ENCODE measurements around the gene WDR11.
A peak's percentile ranks its signal among the peaks of the same experiment; 100 is the strongest.

Gene WDR11, protein sequence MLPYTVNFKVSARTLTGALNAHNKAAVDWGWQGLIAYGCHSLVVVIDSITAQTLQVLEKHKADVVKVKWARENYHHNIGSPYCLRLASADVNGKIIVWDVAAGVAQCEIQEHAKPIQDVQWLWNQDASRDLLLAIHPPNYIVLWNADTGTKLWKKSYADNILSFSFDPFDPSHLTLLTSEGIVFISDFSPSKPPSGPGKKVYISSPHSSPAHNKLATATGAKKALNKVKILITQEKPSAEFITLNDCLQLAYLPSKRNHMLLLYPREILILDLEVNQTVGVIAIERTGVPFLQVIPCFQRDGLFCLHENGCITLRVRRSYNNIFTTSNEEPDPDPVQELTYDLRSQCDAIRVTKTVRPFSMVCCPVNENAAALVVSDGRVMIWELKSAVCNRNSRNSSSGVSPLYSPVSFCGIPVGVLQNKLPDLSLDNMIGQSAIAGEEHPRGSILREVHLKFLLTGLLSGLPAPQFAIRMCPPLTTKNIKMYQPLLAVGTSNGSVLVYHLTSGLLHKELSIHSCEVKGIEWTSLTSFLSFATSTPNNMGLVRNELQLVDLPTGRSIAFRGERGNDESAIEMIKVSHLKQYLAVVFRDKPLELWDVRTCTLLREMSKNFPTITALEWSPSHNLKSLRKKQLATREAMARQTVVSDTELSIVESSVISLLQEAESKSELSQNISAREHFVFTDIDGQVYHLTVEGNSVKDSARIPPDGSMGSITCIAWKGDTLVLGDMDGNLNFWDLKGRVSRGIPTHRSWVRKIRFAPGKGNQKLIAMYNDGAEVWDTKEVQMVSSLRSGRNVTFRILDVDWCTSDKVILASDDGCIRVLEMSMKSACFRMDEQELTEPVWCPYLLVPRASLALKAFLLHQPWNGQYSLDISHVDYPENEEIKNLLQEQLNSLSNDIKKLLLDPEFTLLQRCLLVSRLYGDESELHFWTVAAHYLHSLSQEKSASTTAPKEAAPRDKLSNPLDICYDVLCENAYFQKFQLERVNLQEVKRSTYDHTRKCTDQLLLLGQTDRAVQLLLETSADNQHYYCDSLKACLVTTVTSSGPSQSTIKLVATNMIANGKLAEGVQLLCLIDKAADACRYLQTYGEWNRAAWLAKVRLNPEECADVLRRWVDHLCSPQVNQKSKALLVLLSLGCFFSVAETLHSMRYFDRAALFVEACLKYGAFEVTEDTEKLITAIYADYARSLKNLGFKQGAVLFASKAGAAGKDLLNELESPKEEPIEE

GRCh38 chr10:120850911-120851865 lies at the start of gene WDR11:
TSS of gene WDR11 (plus strand) at chr10:120851362. CDS start at chr10:120851421, 59 bp downstream.
- DNase-seq (ENCODE audit: low read depth) = peak; percentile 49

DNA sequence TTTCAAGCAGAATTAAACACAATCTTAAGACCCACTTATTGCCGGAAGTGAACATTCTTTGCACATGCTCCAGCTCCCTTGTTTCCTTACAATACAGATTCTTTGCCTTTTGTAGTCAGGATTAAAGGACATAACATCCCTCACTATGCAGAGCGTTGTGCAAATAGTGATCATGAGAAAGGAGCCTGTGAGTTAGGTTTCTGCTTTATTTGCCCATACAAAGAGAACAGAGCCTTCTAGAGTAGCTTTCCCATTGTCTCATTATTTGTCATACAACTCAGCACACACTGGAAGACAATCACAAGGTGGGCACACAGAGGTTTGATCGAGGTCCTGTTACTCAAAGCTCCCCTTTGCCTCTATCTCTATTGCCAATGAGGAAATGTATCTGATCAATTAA lies 48.2 kb upstream of the WDR11 start:
- no peak for DNase-seq (ENCODE audit: low read depth)

GRCh38 chr10:120803972-120804371 lies 47.2 kb upstream of the WDR11 start:
- DNase-seq (ENCODE audit: low read depth) = no peak

GRCh38 chr10:120805014-120805812 lies 45.9 kb upstream of the WDR11 start:
- no peak for DNase-seq (ENCODE audit: low read depth)

DNA sequence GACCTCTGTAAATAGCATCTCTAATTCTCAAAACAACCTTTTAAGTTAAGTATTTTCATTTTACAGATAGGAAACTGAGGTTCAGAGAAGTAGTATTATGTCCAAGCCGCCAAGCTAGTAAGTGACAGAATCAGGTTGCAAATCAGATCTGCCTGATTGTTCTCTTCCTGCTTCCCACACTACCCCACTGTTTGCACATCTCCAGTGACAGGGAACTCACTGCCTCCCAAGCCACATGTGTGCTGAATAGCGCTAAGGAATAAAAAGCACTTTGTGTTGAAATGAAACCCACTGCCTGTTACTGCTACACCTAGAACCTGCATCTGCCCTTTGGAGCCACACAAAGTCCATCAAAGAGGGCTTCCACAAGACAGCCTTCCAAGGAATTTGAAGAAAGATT lies 45.1 kb upstream of the WDR11 start:
- no peak for DNase-seq (ENCODE audit: low read depth)

- no peak for DNase-seq (ENCODE audit: low read depth)
These were observed 40.9 kb upstream of the WDR11 start for GRCh38 chr10:120810298-120810697.

- no peak for DNase-seq (ENCODE audit: low read depth)
These were observed 38.1 kb upstream of the WDR11 start for GRCh38 chr10:120813085-120813484.

- no peak for DNase-seq (ENCODE audit: low read depth)
These were observed 32.9 kb upstream of the WDR11 start for GRCh38 chr10:120818301-120818700.

GRCh38 chr10:120819366-120819765 lies 31.8 kb upstream of the WDR11 start:
- DNase-seq (ENCODE audit: low read depth) = no peak

DNA sequence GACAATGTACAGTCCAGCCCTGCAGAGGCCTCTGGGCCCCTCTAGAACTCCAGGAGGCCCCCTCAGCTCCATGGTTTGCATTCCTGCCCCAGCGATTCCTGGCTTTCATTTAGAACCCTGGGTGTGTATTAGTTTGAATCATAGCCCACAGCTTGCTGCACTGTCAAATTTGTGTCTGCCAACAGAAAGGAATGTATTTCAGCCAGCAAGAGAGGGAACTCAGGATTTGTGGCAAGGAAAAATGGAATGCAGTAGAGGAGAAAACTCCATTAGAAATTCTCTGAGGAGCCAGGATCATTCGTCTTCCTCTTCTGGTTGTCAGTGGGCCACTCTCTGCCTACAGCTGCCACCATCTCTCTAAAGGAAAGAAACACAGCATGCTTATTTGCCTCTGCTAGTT lies 27.9 kb upstream of the WDR11 start:
- no peak for DNase-seq (ENCODE audit: low read depth)

DNA sequence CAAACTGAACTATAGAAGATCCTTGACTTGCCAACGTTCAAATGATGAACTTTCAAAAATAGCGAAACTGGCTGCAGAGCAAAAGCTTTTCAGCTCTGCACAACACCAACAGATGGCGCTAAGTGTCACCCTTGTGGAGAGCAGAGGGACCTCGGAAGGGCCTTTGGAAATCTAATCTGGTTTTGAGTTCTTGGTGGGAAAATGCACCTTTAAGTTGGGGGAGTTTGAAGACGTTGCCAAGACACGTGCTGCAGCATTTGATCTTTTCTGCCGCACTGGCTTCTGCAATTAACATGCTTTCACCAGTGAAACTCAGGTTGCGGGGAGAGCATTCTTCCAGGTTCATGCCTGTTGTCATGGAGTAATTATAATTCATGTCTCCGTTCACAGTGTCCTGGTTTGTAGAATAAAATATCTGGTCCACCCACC lies 26.3 kb upstream of the WDR11 start:
- no peak for DNase-seq (ENCODE audit: low read depth)

- no peak for DNase-seq (ENCODE audit: low read depth)
These were observed 25.0 kb upstream of the WDR11 start for GRCh38 chr10:120825878-120826769.

DNA sequence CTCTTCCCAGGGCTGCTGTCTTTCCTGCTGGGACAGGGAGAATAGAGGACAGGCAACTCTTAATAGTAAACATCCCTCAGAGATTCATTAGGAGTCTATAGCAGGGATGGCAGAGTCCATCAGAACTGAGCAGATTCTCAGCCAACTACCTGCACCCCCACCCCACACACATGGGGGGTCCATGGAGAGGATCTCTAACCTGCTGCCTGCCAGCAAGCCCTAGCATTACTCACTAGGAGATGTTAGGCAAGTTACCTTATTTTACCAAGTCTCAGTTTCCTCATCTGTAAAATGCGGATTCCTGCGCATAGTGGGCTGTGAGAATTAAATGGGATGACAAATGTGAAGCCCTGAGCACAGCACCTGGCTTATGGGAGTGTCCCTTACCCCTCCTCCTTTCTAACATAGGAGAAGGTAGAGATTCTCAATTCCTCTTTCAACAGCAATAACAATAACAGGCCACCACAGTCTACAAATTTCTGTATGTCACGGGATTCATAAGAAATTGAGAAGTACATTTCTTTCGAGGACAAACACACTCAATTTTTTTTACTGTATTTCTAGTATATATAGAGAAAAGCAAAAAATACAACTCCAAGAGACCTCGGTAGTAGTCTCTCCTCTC lies 23.8 kb upstream of the WDR11 start:
- DNase-seq (ENCODE audit: low read depth) = no peak

- no peak for DNase-seq (ENCODE audit: low read depth)
These were observed 22.3 kb upstream of the WDR11 start for GRCh38 chr10:120828763-120829319.

DNA sequence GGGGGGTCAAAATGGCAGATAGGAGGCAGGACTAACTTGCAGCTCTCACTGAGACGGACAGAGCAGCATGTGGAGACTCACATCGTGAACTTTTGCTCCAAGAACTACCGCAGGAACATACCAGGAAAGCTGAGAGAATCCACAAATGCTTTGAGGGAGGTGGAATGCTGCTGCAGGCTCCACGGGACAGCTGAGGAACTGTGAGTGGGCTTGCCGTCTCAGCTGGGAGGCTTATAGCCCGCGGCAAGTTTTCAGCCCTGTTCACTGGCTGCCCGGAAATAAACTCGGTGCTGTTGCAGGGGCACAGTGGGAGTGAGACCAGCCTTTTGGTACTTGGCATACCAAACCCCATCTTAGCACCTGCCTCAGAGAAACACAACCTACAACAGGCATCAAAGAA lies 19.1 kb upstream of the WDR11 start:
- DNase-seq (ENCODE audit: low read depth) = no peak

DNA sequence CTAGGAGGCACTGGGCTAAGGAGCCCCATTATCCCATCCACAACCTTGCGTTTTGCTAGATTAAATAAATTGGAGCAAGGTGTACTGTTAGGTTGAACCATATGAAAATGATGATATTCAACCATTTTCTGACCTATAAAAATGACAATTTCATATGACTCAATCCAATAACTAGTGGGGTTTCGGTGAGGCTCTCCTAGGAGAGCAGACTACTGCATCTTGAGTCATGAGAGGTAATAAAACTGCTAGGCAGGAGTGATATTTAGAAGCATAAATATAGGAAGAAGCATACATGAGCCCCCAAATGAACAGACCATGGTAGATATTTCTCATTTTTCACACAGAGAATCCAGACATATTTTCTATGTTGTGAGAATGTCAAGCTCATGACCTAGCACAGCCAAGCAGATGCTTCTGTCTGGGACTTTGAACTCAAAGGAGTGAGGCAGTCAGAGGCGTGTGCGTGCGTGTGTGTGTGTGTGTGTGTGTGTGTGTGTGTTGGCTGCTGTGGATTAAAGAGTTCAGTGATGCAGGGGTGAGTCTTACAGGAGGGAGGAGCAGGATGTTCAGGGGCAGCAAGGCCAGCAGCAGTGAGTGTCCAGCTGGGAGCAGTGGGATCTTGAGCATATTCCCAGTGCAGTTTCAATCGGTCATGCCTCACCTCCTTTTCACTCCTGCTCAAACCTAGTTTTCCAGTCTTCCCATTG lies 17.8 kb upstream of the WDR11 start:
- DNase-seq (ENCODE audit: low read depth) = no peak

DNA sequence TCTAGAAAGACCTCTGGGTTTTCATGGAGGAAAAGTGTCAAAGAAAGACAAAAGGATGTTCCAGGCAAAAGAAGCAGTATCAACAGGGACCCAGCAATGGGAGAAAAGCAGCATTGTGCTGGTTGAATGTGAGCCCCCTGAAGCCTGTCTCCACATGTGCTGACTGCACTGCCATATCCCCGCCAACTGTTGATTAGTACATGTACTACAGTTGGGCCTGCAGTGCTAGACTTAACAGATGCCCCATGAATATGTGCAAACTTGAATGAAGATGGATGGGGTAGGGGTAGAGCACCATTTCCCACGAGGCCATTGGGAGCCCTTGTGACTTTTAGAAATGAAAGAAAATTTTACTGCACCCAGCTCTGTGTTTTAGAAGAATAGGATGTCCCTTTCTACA lies 15.6 kb upstream of the WDR11 start:
- no peak for DNase-seq (ENCODE audit: low read depth)

DNA sequence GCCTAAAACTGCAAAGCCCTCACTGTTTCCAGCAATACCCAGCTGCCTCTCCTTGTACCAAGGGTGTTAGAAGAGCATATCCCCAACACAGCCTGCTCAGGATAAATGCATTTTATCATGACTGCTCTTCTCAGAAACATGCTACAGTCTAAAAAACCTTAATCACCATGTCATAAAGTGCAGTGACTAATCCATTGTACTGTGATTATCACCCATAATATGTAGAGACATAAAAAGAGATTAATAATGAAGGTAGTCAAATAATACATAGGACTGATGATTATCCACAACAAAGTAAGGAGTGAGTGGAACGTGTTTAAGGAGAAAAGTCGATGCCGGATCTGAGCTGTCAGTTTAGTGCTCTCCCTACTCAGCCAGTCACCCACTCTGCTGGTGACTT lies 12.2 kb upstream of the WDR11 start:
- no peak for DNase-seq (ENCODE audit: low read depth)

Measured in activated T-cell treated with anti-CD3 and anti-CD28 coated beads for 1 hour (primary cell).